Gastrocnemius medialis (tissue), 4 donors: ENCODE data around the gene RGL3.

ENCODE experiments used
- POLR2A ChIP-seq, 2 donors: fragments of 450-650 bp; IDR thresholded peaks; one replicate each; pipeline ENCODE4 v1.6.1; 2017; ENCODE audit warnings: antibody characterized with exemption in 2 of 2, mild to moderate bottlenecking in 2 of 2, moderate library complexity in 2 of 2
- TF ChIP-seq, protein P1 (sequence below), 5 experiments: fragments of 450-650 bp in 3 of 5; fragments of 200-600 bp in 2 of 5; sonication (generic) in 2 of 5; IDR thresholded peaks in 4 of 5; conservative IDR thresholded peaks in 1 of 5; 1 replicate in 4 of 5; 2 replicates in 1 of 5; pipeline ENCODE4 v1.5.1; 2016 to 2019; ENCODE audit warnings: antibody characterized with exemption in 5 of 5, mild to moderate bottlenecking in 3 of 5, moderate library complexity in 3 of 5

DNA sequence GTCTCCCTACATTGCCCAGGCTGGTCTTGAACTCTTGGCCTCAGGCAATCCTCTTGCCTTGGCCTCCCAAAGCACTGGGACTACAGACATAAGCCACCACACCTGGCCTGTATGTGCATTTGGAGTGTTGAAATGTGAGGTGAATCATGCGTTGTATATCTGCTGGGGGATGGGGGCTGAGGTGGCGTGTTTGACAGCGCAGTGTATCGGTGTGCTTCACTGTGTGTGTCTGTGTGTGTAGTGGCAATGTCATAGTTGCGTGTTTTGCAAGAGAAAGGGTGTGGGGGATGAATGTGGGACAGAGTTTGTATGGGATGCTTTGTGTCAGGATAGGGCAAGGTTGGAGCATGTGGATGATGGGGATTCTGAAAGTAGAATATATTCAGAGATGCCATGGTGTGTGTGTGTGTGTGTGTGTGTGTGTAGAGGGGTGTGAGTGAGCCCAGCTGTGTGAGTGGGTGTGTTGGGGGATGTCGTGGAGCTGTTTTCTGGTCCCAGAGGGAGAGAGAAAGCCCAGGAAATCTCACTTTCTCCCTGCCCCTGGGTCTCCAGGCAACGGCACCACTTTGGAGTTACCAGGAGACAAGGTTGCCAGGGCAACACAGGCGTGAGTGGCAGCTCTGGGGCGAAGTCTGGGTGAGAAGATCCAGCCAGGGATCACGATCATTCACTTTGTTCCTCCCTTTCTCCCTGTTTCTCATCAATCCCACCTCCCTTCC, 45.8 kb downstream of the RGL3 start:
- TF ChIP-seq, protein P1, sequence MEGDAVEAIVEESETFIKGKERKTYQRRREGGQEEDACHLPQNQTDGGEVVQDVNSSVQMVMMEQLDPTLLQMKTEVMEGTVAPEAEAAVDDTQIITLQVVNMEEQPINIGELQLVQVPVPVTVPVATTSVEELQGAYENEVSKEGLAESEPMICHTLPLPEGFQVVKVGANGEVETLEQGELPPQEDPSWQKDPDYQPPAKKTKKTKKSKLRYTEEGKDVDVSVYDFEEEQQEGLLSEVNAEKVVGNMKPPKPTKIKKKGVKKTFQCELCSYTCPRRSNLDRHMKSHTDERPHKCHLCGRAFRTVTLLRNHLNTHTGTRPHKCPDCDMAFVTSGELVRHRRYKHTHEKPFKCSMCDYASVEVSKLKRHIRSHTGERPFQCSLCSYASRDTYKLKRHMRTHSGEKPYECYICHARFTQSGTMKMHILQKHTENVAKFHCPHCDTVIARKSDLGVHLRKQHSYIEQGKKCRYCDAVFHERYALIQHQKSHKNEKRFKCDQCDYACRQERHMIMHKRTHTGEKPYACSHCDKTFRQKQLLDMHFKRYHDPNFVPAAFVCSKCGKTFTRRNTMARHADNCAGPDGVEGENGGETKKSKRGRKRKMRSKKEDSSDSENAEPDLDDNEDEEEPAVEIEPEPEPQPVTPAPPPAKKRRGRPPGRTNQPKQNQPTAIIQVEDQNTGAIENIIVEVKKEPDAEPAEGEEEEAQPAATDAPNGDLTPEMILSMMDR (IDR thresholded peaks at IDR 0.05 in 4 of 5, conservative IDR thresholded peaks at IDR 0.05 in 1 of 5), result no peak
- TF ChIP-seq POLR2A (IDR thresholded peaks at IDR 0.05), result no peak
